HG03196 (cell line): Measurements from ENCODE around the gene DHCR7.

Experiments
- ATAC-seq: cut with Tn5 transposase; IDR thresholded peaks from one replicate; pipeline ENCODE4 v1.9.1; 2021; ENCODE audit not compliant: unreplicated experiment

The DHCR7 gene

DNA sequence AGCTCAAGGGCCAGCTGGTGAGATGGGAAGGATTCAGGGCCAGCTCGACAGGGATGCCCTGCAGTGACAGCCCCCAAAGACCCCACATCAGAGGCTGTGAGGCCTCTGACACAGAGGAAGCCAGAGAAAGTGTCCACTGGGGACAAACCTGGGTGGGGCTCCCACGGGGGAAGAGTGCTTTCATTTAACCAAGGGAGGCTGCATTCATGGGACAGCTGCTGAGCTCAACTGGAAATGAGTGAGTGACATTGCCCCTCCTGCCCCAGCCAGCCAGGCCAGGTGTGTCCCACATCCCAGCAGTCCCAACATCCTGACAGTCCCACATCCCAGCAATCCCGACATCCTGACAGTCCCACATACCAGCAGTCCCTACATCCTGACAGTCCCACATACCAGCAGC lies 61.0 kb downstream of the DHCR7 start:
- ATAC-seq: no peak

- no peak for ATAC-seq
Observed at GRCh38 chr11:71386202-71386601, 62.0 kb downstream of the DHCR7 start.

DNA sequence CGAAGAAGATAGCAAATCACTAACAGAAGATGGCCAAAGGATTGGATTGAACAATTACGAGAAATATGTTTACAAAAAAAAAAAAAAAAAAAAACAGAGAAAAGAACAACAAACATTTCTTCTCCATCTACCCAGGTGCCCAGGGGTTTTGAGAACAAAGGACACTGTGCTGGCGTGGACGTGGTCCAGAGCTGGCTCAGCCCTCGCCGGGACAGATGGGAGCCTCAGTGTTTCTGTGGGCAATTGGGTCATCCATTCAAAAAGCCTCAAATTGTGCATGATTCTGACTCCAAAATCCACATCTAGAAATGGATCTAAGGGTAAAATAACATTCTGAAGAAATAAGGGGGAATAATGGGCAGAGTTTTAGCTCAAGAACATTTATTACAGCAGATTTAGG lies 63.1 kb downstream of the DHCR7 start:
- ATAC-seq: no peak

DNA sequence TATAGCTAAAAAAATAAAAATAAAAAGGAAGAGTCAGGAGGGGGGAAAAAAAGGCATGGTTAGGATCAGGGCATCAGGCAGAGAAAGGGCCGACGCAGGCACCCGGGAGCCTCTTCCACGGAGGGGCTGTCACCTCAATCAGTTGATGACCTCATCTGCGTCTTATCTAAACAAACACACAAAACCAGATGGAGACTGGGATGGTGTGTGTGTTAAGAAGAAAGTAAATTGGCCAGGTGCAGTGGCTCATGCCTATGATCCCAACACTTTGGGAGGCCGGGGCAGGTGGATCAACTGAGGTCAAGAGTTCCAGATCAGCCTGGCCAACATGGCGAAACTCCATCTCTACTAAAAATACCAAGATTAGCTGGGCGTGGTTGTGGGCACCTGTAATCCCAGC lies 63.6 kb downstream of the DHCR7 start:
- ATAC-seq: no peak
